Activated CD8-positive, alpha-beta T cell treated with anti-CD3 and anti-CD28 coated beads for 36 hours (primary cell): Measurements from ENCODE around the gene SLC8A1. TPM values are rescaled to one million over a fixed set of nuclear protein-coding genes. Genes with fewer than 3 reads are reported as not detected.

Experiments
- ATAC-seq: fragments of 200-7000 bp; cut with Tn5 transposase; one replicate; pipeline ENCODE4 v1.10.0; 2021; ENCODE audit warnings: mild to moderate bottlenecking, moderate library complexity
- CTCF ChIA-PET: fragments of 350-600 bp; sonication (Branson Sonifier 250); formaldehyde crosslinking; loops from one replicate; lab custom pipeline; 2021; ENCODE audit warnings: antibody characterized with exemption; lab: Charles Lee
- POLR2A ChIA-PET: fragments of 350-600 bp; sonication (Branson Sonifier 250); formaldehyde crosslinking; loops from one replicate; lab custom pipeline; 2021; ENCODE audit warnings: antibody characterized with exemption; lab: Charles Lee
- DNase-seq: peaks from one replicate; pipeline ENCODE4 v3.0.0-alpha.2; 2020
- H3K27ac Mint-ChIP-seq: one replicate; pipeline ENCODE4 v1.8.0; 2021; ENCODE audit warnings: mild to moderate bottlenecking, mixed read lengths
- H3K27me3 Mint-ChIP-seq: one replicate; pipeline ENCODE4 v1.8.0; 2021; ENCODE audit warnings: mixed read lengths
- H3K36me3 Mint-ChIP-seq: one replicate; pipeline ENCODE4 v1.8.0; 2021; ENCODE audit warnings: low read depth, mixed read lengths
- H3K4me1 Mint-ChIP-seq: one replicate; pipeline ENCODE4 v1.8.0; 2021; ENCODE audit warnings: low read depth, mixed read lengths
- H3K4me3 Mint-ChIP-seq: one replicate; pipeline ENCODE4 v1.8.0; 2021; ENCODE audit warnings: mild to moderate bottlenecking, moderate library complexity, mixed read lengths
- H3K9me3 Mint-ChIP-seq: one replicate; pipeline ENCODE4 v1.8.0; 2021; ENCODE audit warnings: mixed read lengths
- CTCF ChIP-seq: fragments of 200-600 bp; IDR thresholded peaks from one replicate; pipeline ENCODE4 v1.8.0; 2022; ENCODE audit warnings: antibody characterized with exemption, mild to moderate bottlenecking
- intact Hi-C: fragments of 100-400 bp; cut with micrococcal nuclease; formaldehyde crosslinking; loops from one replicate; pipeline ENCODE4 v1.10.0; 2022
- total RNA-seq, 2 experiments: library from RNA; stranded (reverse); gene quantifications; one replicate each; pipeline ENCODE4 v1.2.3, GENCODE V29; 2021

The SLC8A1 gene
- total RNA-seq, 2 experiments from 2014 or later: 0.23 to 0.34 TPM

- no peaks in the 10 kb centered on the region for H3K27me3 Mint-ChIP-seq
- ChIA-PET CTCF (no interaction called here), POLR2A (no interaction called here)
- DNase-seq (no peak), ATAC-seq (no peak)
- intact Hi-C loops: no loop called here
- no peaks in the 10 kb centered on the region for H3K4me1 Mint-ChIP-seq
- TF ChIP-seq CTCF: no peak
- peaks cover 3% of the 10 kb centered on the region for H3K9me3 Mint-ChIP-seq
- H3K36me3 Mint-ChIP-seq: no peaks in the 10 kb centered on the region
- H3K27ac Mint-ChIP-seq: no peak overlapping the region
- H3K4me3 Mint-ChIP-seq: no peak overlapping the region
Measured at GRCh38 chr2:40311026-40311425, 140.9 kb downstream of the SLC8A1 start.

- POLR2A ChIA-PET: no interaction called here
- H3K4me3 Mint-ChIP-seq: no peak overlapping the region
- ATAC-seq: no peak
- no peaks in the 10 kb centered on the region for H3K36me3 Mint-ChIP-seq
- H3K4me1 Mint-ChIP-seq: no peaks in the 10 kb centered on the region
- CTCF ChIA-PET: no interaction called here
- TF ChIP-seq CTCF: no peak
- intact Hi-C loops: no loop called here
- peaks cover 3% of the 10 kb centered on the region for H3K9me3 Mint-ChIP-seq
- H3K27ac Mint-ChIP-seq: no peak overlapping the region
- H3K27me3 Mint-ChIP-seq: no peaks in the 10 kb centered on the region
- no peak for DNase-seq
Measured at GRCh38 chr2:40310303-40310702, 141.6 kb downstream of the SLC8A1 start.

GRCh38 chr2:40304340-40304739 lies 147.6 kb downstream of the SLC8A1 start:
- Mint-ChIP-seq H3K36me3 (no peaks in the 10 kb centered on the region), H3K27me3 (no peaks in the 10 kb centered on the region), H3K4me3 (no peak overlapping the region), H3K9me3 (no peaks in the 10 kb centered on the region), H3K4me1 (no peaks in the 10 kb centered on the region), H3K27ac (no peak overlapping the region)
- TF ChIP-seq CTCF: no peak
- DNase-seq: no peak
- no peak for ATAC-seq
- CTCF ChIA-PET: no interaction called here
- POLR2A ChIA-PET: interaction anchor here (0.6 kb wide), 1 partner anchor 85 kb away, joined by 3 read pairs; no protein-coding TSS in a partner anchor
- intact Hi-C loops: no loop called here

GRCh38 chr2:40303746-40304145 lies 148.1 kb downstream of the SLC8A1 start:
- H3K36me3 Mint-ChIP-seq: no peaks in the 10 kb centered on the region
- ChIA-PET POLR2A (no interaction called here), CTCF (no interaction called here)
- H3K4me1 Mint-ChIP-seq: no peaks in the 10 kb centered on the region
- no peak for DNase-seq
- no peaks in the 10 kb centered on the region for H3K27me3 Mint-ChIP-seq
- no peak for TF ChIP-seq CTCF
- intact Hi-C loops: no loop called here
- H3K9me3 Mint-ChIP-seq: no peaks in the 10 kb centered on the region
- ATAC-seq: no peak
- H3K4me3 Mint-ChIP-seq: no peak overlapping the region
- no peak overlapping the region for H3K27ac Mint-ChIP-seq

- Mint-ChIP-seq H3K4me3 (no peak overlapping the region), H3K9me3 (no peaks in the 10 kb centered on the region), H3K27ac (no peak overlapping the region), H3K4me1 (no peaks in the 10 kb centered on the region), H3K36me3 (no peaks in the 10 kb centered on the region), H3K27me3 (no peaks in the 10 kb centered on the region)
- POLR2A ChIA-PET: no interaction called here
- no peak for TF ChIP-seq CTCF
- DNase-seq: no peak
- CTCF ChIA-PET: no interaction called here
- no peak for ATAC-seq
- intact Hi-C loops: no loop called here
Measured at GRCh38 chr2:40302751-40303325, 149.1 kb downstream of the SLC8A1 start.
